Measurements from ENCODE around the gene CHID1.

The CHID1 gene

GRCh38 chr11:911890-912219, 1.2 kb upstream of the CHID1 start:
- Histone ChIP-seq H2AFZ (ENCODE audit: low read length) (no peak overlapping the region), H3K4me2 (ENCODE audit: low read depth, low read length, poor library complexity, severe bottlenecking) (peak overlapping the region; percentile 84), H3K9me2 (replicated peaks; ENCODE audit: low read depth, low read length) (no peaks in the 10 kb centered on the region), H3K4me3 (ENCODE audit: low read length, poor library complexity, severe bottlenecking) (peak overlapping the region; percentile 90), H3K79me2 (ENCODE audit: insufficient read depth, low read length) (peaks cover 30% of the 10 kb centered on the region), H4K20me1 (ENCODE audit: insufficient read depth, low read length, poor library complexity, severe bottlenecking) (peaks cover 5% of the 10 kb centered on the region), H3K9me3 (ENCODE audit: insufficient read depth, low read depth, low read length) (no peaks in the 10 kb centered on the region), H3K9ac (ENCODE audit: low read depth, low read length, poor library complexity, severe bottlenecking) (peak overlapping the region; percentile 89), H3K4me1 (ENCODE audit: insufficient read depth, low read length, poor library complexity, severe bottlenecking) (peaks cover 21% of the 10 kb centered on the region), H3F3A (ENCODE audit: low read depth) (no peaks in the 10 kb centered on the region), H3K27me3 (ENCODE audit: insufficient read depth, low read length, poor library complexity, severe bottlenecking) (no peaks in the 10 kb centered on the region), H3K36me3 (ENCODE audit: insufficient read depth, low read length) (no peaks in the 10 kb centered on the region)
- TF ChIP-seq EZH2phosphoT487 (IDR thresholded peaks at IDR 0.05; ENCODE audit: borderline replicate concordance) = no peak
- no peak for TF ChIP-seq CTCF (conservative IDR thresholded peaks at IDR 0.05; ENCODE audit: low read length)

GRCh38 chr11:911031-911889, 650 bp upstream of the CHID1 start:
- Histone ChIP-seq H2AFZ (ENCODE audit: low read length) (peak overlapping the region; percentile 74), H3K36me3 (ENCODE audit: insufficient read depth, low read length) (no peaks in the 10 kb centered on the region), H3K9me2 (replicated peaks; ENCODE audit: low read depth, low read length) (no peaks in the 10 kb centered on the region), H3K4me1 (ENCODE audit: insufficient read depth, low read length, poor library complexity, severe bottlenecking) (peaks cover 21% of the 10 kb centered on the region), H3K27me3 (ENCODE audit: insufficient read depth, low read length, poor library complexity, severe bottlenecking) (no peaks in the 10 kb centered on the region), H3K4me3 (ENCODE audit: low read length, poor library complexity, severe bottlenecking) (peak overlapping the region; percentile 90), H3K9ac (ENCODE audit: low read depth, low read length, poor library complexity, severe bottlenecking) (peak overlapping the region; percentile 89), H3K79me2 (ENCODE audit: insufficient read depth, low read length) (peaks cover 30% of the 10 kb centered on the region), H3K9me3 (ENCODE audit: insufficient read depth, low read depth, low read length) (no peaks in the 10 kb centered on the region), H3F3A (ENCODE audit: low read depth) (no peaks in the 10 kb centered on the region), H4K20me1 (ENCODE audit: insufficient read depth, low read length, poor library complexity, severe bottlenecking) (peaks cover 5% of the 10 kb centered on the region), H3K4me2 (ENCODE audit: low read depth, low read length, poor library complexity, severe bottlenecking) (peak overlapping the region; percentile 84)
- no peak for TF ChIP-seq EZH2phosphoT487 (IDR thresholded peaks at IDR 0.05; ENCODE audit: borderline replicate concordance)
- no peak for TF ChIP-seq CTCF (conservative IDR thresholded peaks at IDR 0.05; ENCODE audit: low read length)

- peak overlapping the region; percentile 90 for H3K4me3 ChIP-seq (ENCODE audit: low read length, poor library complexity, severe bottlenecking)
- peaks cover 5% of the 10 kb centered on the region for H4K20me1 ChIP-seq (ENCODE audit: insufficient read depth, low read length, poor library complexity, severe bottlenecking)
- no peaks in the 10 kb centered on the region for H3K27me3 ChIP-seq (ENCODE audit: insufficient read depth, low read length, poor library complexity, severe bottlenecking)
- TF ChIP-seq CTCF (conservative IDR thresholded peaks at IDR 0.05; ENCODE audit: low read length) = no peak
- TF ChIP-seq EZH2phosphoT487 (IDR thresholded peaks at IDR 0.05; ENCODE audit: borderline replicate concordance) = no peak
- peaks cover 30% of the 10 kb centered on the region for H3K79me2 ChIP-seq (ENCODE audit: insufficient read depth, low read length)
- H3K9me3 ChIP-seq (ENCODE audit: insufficient read depth, low read depth, low read length) = no peaks in the 10 kb centered on the region
- H2AFZ ChIP-seq (ENCODE audit: low read length) = peak overlapping the region; percentile 89
- H3K9me2 ChIP-seq (replicated peaks; ENCODE audit: low read depth, low read length) = no peaks in the 10 kb centered on the region
- H3F3A ChIP-seq (ENCODE audit: low read depth) = no peaks in the 10 kb centered on the region
- peaks cover 21% of the 10 kb centered on the region for H3K4me1 ChIP-seq (ENCODE audit: insufficient read depth, low read length, poor library complexity, severe bottlenecking)
- H3K4me2 ChIP-seq (ENCODE audit: low read depth, low read length, poor library complexity, severe bottlenecking) = peak overlapping the region; percentile 86
- peak overlapping the region; percentile 90 for H3K9ac ChIP-seq (ENCODE audit: low read depth, low read length, poor library complexity, severe bottlenecking)
- no peaks in the 10 kb centered on the region for H3K36me3 ChIP-seq (ENCODE audit: insufficient read depth, low read length)
These were observed 494 bp downstream of the CHID1 start for GRCh38 chr11:910044-910588.
